Activated naive CD8-positive, alpha-beta T cell treated with anti-CD3 and anti-CD28 coated beads for 36 hours (primary cell): ENCODE measurements around the gene SNX18. TPM values are rescaled to one million over a fixed set of nuclear protein-coding genes. Genes with fewer than 3 reads are reported as not detected.
A peak's percentile ranks its signal among the peaks of the same experiment; 100 is the strongest.
"Not testable (repeated sequence)": the region's sequence is repeated elsewhere in the genome, so short reads cannot be mapped to it uniquely, and the experiment has no call there.

Experiments
- DNase-seq: peaks from one replicate; pipeline ENCODE4 v3.0.0; 2021
- H3K27ac Mint-ChIP-seq: one replicate; pipeline ENCODE4 v1.8.0; 2022; ENCODE audit warnings: mild to moderate bottlenecking, moderate library complexity, mixed read lengths
- H3K27me3 Mint-ChIP-seq: one replicate; pipeline ENCODE4 v1.8.0; 2022; ENCODE audit warnings: mild to moderate bottlenecking, mixed read lengths
- H3K36me3 Mint-ChIP-seq: one replicate; pipeline ENCODE4 v1.8.0; 2021; ENCODE audit warnings: mild to moderate bottlenecking, mixed read lengths
- H3K4me1 Mint-ChIP-seq: one replicate; pipeline ENCODE4 v1.8.0; 2021; ENCODE audit warnings: mixed read lengths
- H3K4me3 Mint-ChIP-seq: one replicate; pipeline ENCODE4 v1.8.0; 2022; ENCODE audit warnings: mild to moderate bottlenecking, moderate library complexity, mixed read lengths
- H3K9me3 Mint-ChIP-seq: one replicate; pipeline ENCODE4 v1.8.0; 2022; ENCODE audit warnings: mixed read lengths
- total RNA-seq, 2 experiments: library from RNA; stranded (reverse); gene quantifications; one replicate each; pipeline ENCODE4 v1.2.3, GENCODE V29; 2021

SNX18 gene
- total RNA-seq: 1 to 10 TPM; 7.4 to 7.6 TPM

GRCh38 chr5:54517512-54518145 lies at the start of gene SNX18:
TSS of gene SNX18 (plus strand) at chr5:54517759. CDS start at chr5:54517953, 194 bp downstream.
- Mint-ChIP-seq H3K4me1 (peaks cover 41% of the 10 kb centered on the region), H3K9me3 (no peaks in the 10 kb centered on the region), H3K27ac (no peak within 1 kb of the TSS), H3K36me3 (peaks cover 5% of the 10 kb centered on the region), H3K4me3 (peak within 1 kb of the TSS; percentile 77), H3K27me3 (peaks cover 3% of the 10 kb centered on the region)
- DNase-seq: peak; percentile 93

- H3K4me1 Mint-ChIP-seq: peaks cover 3% of the 10 kb centered on the region
- H3K36me3 Mint-ChIP-seq: no peaks in the 10 kb centered on the region
- H3K27me3 Mint-ChIP-seq: no peaks in the 10 kb centered on the region
- H3K4me3 Mint-ChIP-seq: no peak overlapping the region
- H3K9me3 Mint-ChIP-seq: no peaks in the 10 kb centered on the region
- no peak overlapping the region for H3K27ac Mint-ChIP-seq
- no peak for DNase-seq
Measured at GRCh38 chr5:54469622-54470021, 47.9 kb upstream of the SNX18 start.

- no peak for DNase-seq
- Mint-ChIP-seq H3K4me3 (no peak overlapping the region), H3K9me3 (no peaks in the 10 kb centered on the region), H3K27me3 (no peaks in the 10 kb centered on the region), H3K27ac (no peak overlapping the region), H3K36me3 (no peaks in the 10 kb centered on the region), H3K4me1 (peaks cover 3% of the 10 kb centered on the region)
Measured at GRCh38 chr5:54470128-54470527, 47.4 kb upstream of the SNX18 start.

GRCh38 chr5:54470677-54471076 lies 46.9 kb upstream of the SNX18 start:
- Mint-ChIP-seq H3K27me3 (no peaks in the 10 kb centered on the region), H3K4me1 (peaks cover 3% of the 10 kb centered on the region), H3K36me3 (no peaks in the 10 kb centered on the region), H3K4me3 (no peak overlapping the region), H3K9me3 (no peaks in the 10 kb centered on the region), H3K27ac (no peak overlapping the region)
- no peak for DNase-seq

GRCh38 chr5:54471398-54471797 lies 46.2 kb upstream of the SNX18 start:
- Mint-ChIP-seq H3K4me1 (peaks cover 3% of the 10 kb centered on the region), H3K4me3 (no peak overlapping the region), H3K9me3 (no peaks in the 10 kb centered on the region), H3K36me3 (no peaks in the 10 kb centered on the region), H3K27ac (no peak overlapping the region), H3K27me3 (no peaks in the 10 kb centered on the region)
- no peak for DNase-seq

GRCh38 chr5:54476682-54477081 lies 40.9 kb upstream of the SNX18 start:
- H3K9me3 Mint-ChIP-seq: no peaks in the 10 kb centered on the region
- H3K36me3 Mint-ChIP-seq: no peaks in the 10 kb centered on the region
- H3K4me3 Mint-ChIP-seq: no peak overlapping the region
- no peaks in the 10 kb centered on the region for H3K4me1 Mint-ChIP-seq
- no peak for DNase-seq
- H3K27me3 Mint-ChIP-seq: peaks cover 5% of the 10 kb centered on the region
- H3K27ac Mint-ChIP-seq: no peak overlapping the region

GRCh38 chr5:54477941-54478478 lies 39.5 kb upstream of the SNX18 start:
- Mint-ChIP-seq H3K36me3 (no peaks in the 10 kb centered on the region), H3K27ac (no peak overlapping the region), H3K27me3 (peaks cover 5% of the 10 kb centered on the region), H3K9me3 (no peaks in the 10 kb centered on the region), H3K4me3 (no peak overlapping the region), H3K4me1 (no peaks in the 10 kb centered on the region)
- no peak for DNase-seq

- H3K4me1 Mint-ChIP-seq: no peaks in the 10 kb centered on the region
- no peaks in the 10 kb centered on the region for H3K9me3 Mint-ChIP-seq
- H3K36me3 Mint-ChIP-seq: no peaks in the 10 kb centered on the region
- no peak overlapping the region for H3K27ac Mint-ChIP-seq
- H3K27me3 Mint-ChIP-seq: peaks cover 5% of the 10 kb centered on the region
- H3K4me3 Mint-ChIP-seq: no peak overlapping the region
- no peak for DNase-seq
Measured at GRCh38 chr5:54480296-54480695, 37.3 kb upstream of the SNX18 start.

- Mint-ChIP-seq H3K36me3 (no peaks in the 10 kb centered on the region), H3K4me3 (no peak overlapping the region), H3K4me1 (no peaks in the 10 kb centered on the region), H3K9me3 (no peaks in the 10 kb centered on the region), H3K27ac (no peak overlapping the region), H3K27me3 (peaks cover 5% of the 10 kb centered on the region)
- DNase-seq: no peak
Measured at GRCh38 chr5:54484219-54484894, 33.2 kb upstream of the SNX18 start.

GRCh38 chr5:54485659-54486058 lies 31.9 kb upstream of the SNX18 start:
- not testable (repeated sequence) for H3K4me1 Mint-ChIP-seq, H3K4me3 Mint-ChIP-seq, H3K27me3 Mint-ChIP-seq, H3K9me3 Mint-ChIP-seq, H3K27ac Mint-ChIP-seq, DNase-seq, H3K36me3 Mint-ChIP-seq

- H3K4me1 Mint-ChIP-seq, H3K27me3 Mint-ChIP-seq, H3K4me3 Mint-ChIP-seq, H3K9me3 Mint-ChIP-seq, H3K36me3 Mint-ChIP-seq, H3K27ac Mint-ChIP-seq, DNase-seq: not testable (repeated sequence)
Measured at GRCh38 chr5:54489648-54489979, 27.9 kb upstream of the SNX18 start.

- Mint-ChIP-seq H3K9me3 (no peaks in the 10 kb centered on the region), H3K27me3 (no peaks in the 10 kb centered on the region), H3K36me3 (no peaks in the 10 kb centered on the region), H3K4me3 (no peak overlapping the region), H3K4me1 (no peaks in the 10 kb centered on the region), H3K27ac (no peak overlapping the region)
- DNase-seq: no peak
Measured at GRCh38 chr5:54491326-54491725, 26.2 kb upstream of the SNX18 start.

GRCh38 chr5:54492178-54492577 lies 25.4 kb upstream of the SNX18 start:
- Mint-ChIP-seq H3K4me1 (no peaks in the 10 kb centered on the region), H3K27ac (no peak overlapping the region), H3K27me3 (peaks cover 3% of the 10 kb centered on the region), H3K36me3 (no peaks in the 10 kb centered on the region), H3K9me3 (no peaks in the 10 kb centered on the region), H3K4me3 (no peak overlapping the region)
- no peak for DNase-seq

- Mint-ChIP-seq H3K27me3 (peaks cover 3% of the 10 kb centered on the region), H3K4me3 (no peak overlapping the region), H3K4me1 (no peaks in the 10 kb centered on the region), H3K27ac (no peak overlapping the region), H3K9me3 (peaks cover 9% of the 10 kb centered on the region), H3K36me3 (no peaks in the 10 kb centered on the region)
- no peak for DNase-seq
Measured at GRCh38 chr5:54495027-54495426, 22.5 kb upstream of the SNX18 start.

GRCh38 chr5:54514291-54514690 lies 3.3 kb upstream of the SNX18 start:
- Mint-ChIP-seq H3K9me3 (no peaks in the 10 kb centered on the region), H3K27me3 (peaks cover 11% of the 10 kb centered on the region), H3K4me3 (no peak overlapping the region), H3K4me1 (peaks cover 14% of the 10 kb centered on the region), H3K36me3 (peaks cover 3% of the 10 kb centered on the region), H3K27ac (no peak overlapping the region)
- no peak for DNase-seq

- Mint-ChIP-seq H3K4me1 (peaks cover 20% of the 10 kb centered on the region), H3K27me3 (peaks cover 5% of the 10 kb centered on the region), H3K4me3 (no peak overlapping the region), H3K27ac (no peak overlapping the region), H3K9me3 (no peaks in the 10 kb centered on the region), H3K36me3 (peaks cover 5% of the 10 kb centered on the region)
- DNase-seq: no peak
Measured at GRCh38 chr5:54514841-54515432, 2.6 kb upstream of the SNX18 start.
